Measurements from ENCODE around the gene KRT4. TPM values are rescaled to one million over a fixed set of nuclear protein-coding genes. Genes with fewer than 3 reads are reported as not detected.

KRT4 gene
- total and polyA plus RNA-seq, 2 experiments from 2014 or later = not detected

DNA sequence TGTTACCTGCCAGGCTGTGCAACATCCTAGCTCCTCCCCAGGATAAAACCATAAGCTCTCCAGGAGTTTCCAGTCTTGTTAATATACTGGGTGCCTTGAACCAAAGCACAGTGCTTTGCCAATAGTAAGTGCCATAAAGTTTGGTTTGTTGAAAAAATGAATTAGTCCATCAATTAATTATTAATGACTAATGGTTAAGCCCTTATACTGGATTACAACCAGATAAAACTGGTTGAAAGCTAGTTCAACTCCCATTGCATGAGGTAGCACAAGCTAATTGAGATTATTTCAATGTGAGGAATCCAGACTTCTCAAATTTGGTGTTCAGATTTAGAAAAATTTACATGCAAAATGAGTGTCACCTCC is 16.4 kb downstream of the KRT4 start:
- peaks cover 7% of the 10 kb centered on the region for H3K9me2 ChIP-seq (ENCODE audit: insufficient read depth)
- H3K27ac ChIP-seq (ENCODE audit: low read depth) = no peak overlapping the region
- no peaks in the 10 kb centered on the region for H3K79me2 ChIP-seq (replicated peaks; ENCODE audit: insufficient read depth)
- H3K27me3 ChIP-seq (ENCODE audit: insufficient read depth) = no peaks in the 10 kb centered on the region
- no peak overlapping the region for H3K4me2 ChIP-seq
- no peak for DNase-seq (ENCODE audit: low spot score)
- peaks cover 26% of the 10 kb centered on the region for H3K4me1 Mint-ChIP-seq
- H3F3A ChIP-seq (replicated peaks; ENCODE audit: low read depth) = no peaks in the 10 kb centered on the region
- H3K36me3 Mint-ChIP-seq (ENCODE audit: low read depth) = no peaks in the 10 kb centered on the region
- H3K27me3 Mint-ChIP-seq (ENCODE audit: insufficient read depth, low read depth, poor library complexity) = peaks cover 10% of the 10 kb centered on the region
- no peak overlapping the region for H2AFZ ChIP-seq
- no peaks in the 10 kb centered on the region for H3K9me3 Mint-ChIP-seq
- H3K4me1 ChIP-seq (ENCODE audit: insufficient read depth) = peaks cover 25% of the 10 kb centered on the region
- H3K4me3 ChIP-seq = no peak overlapping the region
- no peak for ATAC-seq
- H4K20me1 ChIP-seq (replicated peaks; ENCODE audit: insufficient read depth) = no peaks in the 10 kb centered on the region
- TF ChIP-seq ZNF331 (CRISPR knock-in tag; IDR thresholded peaks at IDR 0.05; ENCODE audit: low read depth) (no peak), EZH2phosphoT487 (IDR thresholded peaks at IDR 0.05; ENCODE audit: unreplicated experiment) (no peak)
- H3K27ac Mint-ChIP-seq = no peak overlapping the region
- no peak overlapping the region for H3K4me3 Mint-ChIP-seq
- H3K36me3 ChIP-seq (ENCODE audit: insufficient read depth) = no peaks in the 10 kb centered on the region

DNA sequence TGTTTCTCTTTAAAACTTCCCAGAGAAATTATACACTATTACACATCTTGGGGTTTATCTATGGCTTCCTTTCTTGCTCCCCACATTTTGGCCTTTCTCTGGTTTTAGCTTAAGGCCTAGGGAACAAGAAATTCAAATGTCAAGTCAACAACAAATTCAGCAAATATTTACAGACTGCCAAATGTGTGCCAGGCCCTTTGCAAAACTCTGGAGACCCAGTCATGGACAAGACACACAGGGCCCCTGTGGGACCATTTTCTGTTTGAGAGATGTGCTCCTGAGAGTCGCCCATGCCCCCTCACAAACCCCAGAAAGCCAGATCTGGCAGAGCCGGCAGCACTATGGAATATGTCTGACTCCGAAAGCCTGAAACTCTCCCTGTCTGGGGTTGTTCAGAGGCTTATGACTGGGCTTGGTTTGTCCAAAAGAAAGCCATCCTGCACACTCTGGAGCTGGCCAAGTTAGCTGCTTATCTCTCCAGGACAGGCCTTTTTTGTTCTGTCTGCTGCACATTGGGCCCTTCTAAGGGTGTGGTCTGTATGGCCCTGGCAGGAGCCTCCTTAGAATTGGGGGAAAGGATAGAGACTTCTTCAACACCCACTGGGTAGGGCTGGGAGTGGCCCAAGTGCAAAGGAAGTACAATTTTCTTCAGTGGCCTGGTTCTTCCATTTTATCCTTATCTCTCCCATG is 16.9 kb downstream of the KRT4 start:
- H3K27me3 Mint-ChIP-seq (ENCODE audit: insufficient read depth, low read depth, poor library complexity) = peaks cover 11% of the 10 kb centered on the region
- H3K4me3 Mint-ChIP-seq = no peak overlapping the region
- Histone ChIP-seq H3K27ac (ENCODE audit: low read depth) (no peak overlapping the region), H3K79me2 (replicated peaks; ENCODE audit: insufficient read depth) (no peaks in the 10 kb centered on the region), H3F3A (replicated peaks; ENCODE audit: low read depth) (no peaks in the 10 kb centered on the region), H3K4me1 (ENCODE audit: insufficient read depth) (peaks cover 25% of the 10 kb centered on the region), H2AFZ (no peak overlapping the region), H3K4me3 (no peak overlapping the region), H3K9me2 (ENCODE audit: insufficient read depth) (peaks cover 7% of the 10 kb centered on the region), H3K27me3 (ENCODE audit: insufficient read depth) (no peaks in the 10 kb centered on the region), H3K4me2 (no peak overlapping the region), H4K20me1 (replicated peaks; ENCODE audit: insufficient read depth) (no peaks in the 10 kb centered on the region), H3K36me3 (ENCODE audit: insufficient read depth) (no peaks in the 10 kb centered on the region)
- H3K9me3 Mint-ChIP-seq = no peaks in the 10 kb centered on the region
- H3K27ac Mint-ChIP-seq = no peak overlapping the region
- ATAC-seq (no peak), DNase-seq (ENCODE audit: low spot score) (no peak)
- H3K4me1 Mint-ChIP-seq = peaks cover 23% of the 10 kb centered on the region
- H3K36me3 Mint-ChIP-seq (ENCODE audit: low read depth) = no peaks in the 10 kb centered on the region
- TF ChIP-seq POLR2AphosphoS5 (IDR thresholded peaks at IDR 0.05; ENCODE audit: low read depth) (no peak), CTCF (conservative IDR thresholded peaks at IDR 0.05; ENCODE audit: low read depth in 2 of 2) (no peak), CREB1 (CRISPR knock-in tag; IDR thresholded peaks at IDR 0.05; ENCODE audit: low read depth) (no peak), STAT1 (IDR thresholded peaks at IDR 0.05; ENCODE audit: unreplicated experiment) (no peak), JUNB (IDR thresholded peaks at IDR 0.05; ENCODE audit: unreplicated experiment) (no peak), EZH2phosphoT487 (IDR thresholded peaks at IDR 0.05; ENCODE audit: unreplicated experiment) (no peak), NANOG (IDR thresholded peaks at IDR 0.05; ENCODE audit: borderline replicate concordance) (no peak), ZNF331 (CRISPR knock-in tag; IDR thresholded peaks at IDR 0.05; ENCODE audit: low read depth) (no peak), ETS1 (IDR thresholded peaks at IDR 0.05) (no peak), ZNF114 (CRISPR knock-in tag; IDR thresholded peaks at IDR 0.05) (no peak), EZH2 (IDR thresholded peaks at IDR 0.05; ENCODE audit: low read depth, unreplicated experiment) (no peak)
- TF ChIP-seq, protein P1, sequence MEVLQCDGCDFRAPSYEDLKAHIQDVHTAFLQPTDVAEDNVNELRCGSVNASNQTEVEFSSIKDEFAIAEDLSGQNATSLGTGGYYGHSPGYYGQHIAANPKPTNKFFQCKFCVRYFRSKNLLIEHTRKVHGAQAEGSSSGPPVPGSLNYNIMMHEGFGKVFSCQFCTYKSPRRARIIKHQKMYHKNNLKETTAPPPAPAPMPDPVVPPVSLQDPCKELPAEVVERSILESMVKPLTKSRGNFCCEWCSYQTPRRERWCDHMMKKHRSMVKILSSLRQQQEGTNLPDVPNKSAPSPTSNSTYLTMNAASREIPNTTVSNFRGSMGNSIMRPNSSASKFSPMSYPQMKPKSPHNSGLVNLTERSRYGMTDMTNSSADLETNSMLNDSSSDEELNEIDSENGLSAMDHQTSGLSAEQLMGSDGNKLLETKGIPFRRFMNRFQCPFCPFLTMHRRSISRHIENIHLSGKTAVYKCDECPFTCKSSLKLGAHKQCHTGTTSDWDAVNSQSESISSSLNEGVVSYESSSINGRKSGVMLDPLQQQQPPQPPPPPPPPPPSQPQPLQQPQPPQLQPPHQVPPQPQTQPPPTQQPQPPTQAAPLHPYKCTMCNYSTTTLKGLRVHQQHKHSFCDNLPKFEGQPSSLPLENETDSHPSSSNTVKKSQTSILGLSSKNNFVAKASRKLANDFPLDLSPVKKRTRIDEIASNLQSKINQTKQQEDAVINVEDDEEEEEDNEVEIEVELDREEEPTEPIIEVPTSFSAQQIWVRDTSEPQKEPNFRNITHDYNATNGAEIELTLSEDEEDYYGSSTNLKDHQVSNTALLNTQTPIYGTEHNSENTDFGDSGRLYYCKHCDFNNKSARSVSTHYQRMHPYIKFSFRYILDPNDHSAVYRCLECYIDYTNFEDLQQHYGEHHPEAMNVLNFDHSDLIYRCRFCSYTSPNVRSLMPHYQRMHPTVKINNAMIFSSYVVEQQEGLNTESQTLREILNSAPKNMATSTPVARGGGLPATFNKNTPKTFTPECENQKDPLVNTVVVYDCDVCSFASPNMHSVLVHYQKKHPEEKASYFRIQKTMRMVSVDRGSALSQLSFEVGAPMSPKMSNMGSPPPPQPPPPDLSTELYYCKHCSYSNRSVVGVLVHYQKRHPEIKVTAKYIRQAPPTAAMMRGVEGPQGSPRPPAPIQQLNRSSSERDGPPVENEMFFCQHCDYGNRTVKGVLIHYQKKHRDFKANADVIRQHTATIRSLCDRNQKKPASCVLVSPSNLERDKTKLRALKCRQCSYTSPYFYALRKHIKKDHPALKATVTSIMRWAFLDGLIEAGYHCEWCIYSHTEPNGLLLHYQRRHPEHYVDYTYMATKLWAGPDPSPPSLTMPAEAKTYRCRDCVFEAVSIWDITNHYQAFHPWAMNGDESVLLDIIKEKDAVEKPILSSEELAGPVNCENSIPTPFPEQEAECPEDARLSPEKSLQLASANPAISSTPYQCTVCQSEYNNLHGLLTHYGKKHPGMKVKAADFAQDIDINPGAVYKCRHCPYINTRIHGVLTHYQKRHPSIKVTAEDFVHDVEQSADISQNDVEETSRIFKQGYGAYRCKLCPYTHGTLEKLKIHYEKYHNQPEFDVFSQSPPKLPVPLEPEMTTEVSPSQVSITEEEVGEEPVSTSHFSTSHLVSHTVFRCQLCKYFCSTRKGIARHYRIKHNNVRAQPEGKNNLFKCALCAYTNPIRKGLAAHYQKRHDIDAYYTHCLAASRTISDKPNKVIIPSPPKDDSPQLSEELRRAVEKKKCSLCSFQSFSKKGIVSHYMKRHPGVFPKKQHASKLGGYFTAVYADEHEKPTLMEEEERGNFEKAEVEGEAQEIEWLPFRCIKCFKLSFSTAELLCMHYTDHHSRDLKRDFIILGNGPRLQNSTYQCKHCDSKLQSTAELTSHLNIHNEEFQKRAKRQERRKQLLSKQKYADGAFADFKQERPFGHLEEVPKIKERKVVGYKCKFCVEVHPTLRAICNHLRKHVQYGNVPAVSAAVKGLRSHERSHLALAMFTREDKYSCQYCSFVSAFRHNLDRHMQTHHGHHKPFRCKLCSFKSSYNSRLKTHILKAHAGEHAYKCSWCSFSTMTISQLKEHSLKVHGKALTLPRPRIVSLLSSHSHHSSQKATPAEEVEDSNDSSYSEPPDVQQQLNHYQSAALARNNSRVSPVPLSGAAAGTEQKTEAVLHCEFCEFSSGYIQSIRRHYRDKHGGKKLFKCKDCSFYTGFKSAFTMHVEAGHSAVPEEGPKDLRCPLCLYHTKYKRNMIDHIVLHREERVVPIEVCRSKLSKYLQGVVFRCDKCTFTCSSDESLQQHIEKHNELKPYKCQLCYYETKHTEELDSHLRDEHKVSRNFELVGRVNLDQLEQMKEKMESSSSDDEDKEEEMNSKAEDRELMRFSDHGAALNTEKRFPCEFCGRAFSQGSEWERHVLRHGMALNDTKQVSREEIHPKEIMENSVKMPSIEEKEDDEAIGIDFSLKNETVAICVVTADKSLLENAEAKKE (CRISPR knock-in tag; IDR thresholded peaks at IDR 0.05) = no peak
